ENCODE measurements around the gene DOK4.

DOK4 gene

GRCh38 chr16:57519796-57520360 is 33.6 kb upstream of the DOK4 start:
- TF ChIP-seq, protein P1, sequence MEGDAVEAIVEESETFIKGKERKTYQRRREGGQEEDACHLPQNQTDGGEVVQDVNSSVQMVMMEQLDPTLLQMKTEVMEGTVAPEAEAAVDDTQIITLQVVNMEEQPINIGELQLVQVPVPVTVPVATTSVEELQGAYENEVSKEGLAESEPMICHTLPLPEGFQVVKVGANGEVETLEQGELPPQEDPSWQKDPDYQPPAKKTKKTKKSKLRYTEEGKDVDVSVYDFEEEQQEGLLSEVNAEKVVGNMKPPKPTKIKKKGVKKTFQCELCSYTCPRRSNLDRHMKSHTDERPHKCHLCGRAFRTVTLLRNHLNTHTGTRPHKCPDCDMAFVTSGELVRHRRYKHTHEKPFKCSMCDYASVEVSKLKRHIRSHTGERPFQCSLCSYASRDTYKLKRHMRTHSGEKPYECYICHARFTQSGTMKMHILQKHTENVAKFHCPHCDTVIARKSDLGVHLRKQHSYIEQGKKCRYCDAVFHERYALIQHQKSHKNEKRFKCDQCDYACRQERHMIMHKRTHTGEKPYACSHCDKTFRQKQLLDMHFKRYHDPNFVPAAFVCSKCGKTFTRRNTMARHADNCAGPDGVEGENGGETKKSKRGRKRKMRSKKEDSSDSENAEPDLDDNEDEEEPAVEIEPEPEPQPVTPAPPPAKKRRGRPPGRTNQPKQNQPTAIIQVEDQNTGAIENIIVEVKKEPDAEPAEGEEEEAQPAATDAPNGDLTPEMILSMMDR (IDR thresholded peaks at IDR 0.05; ENCODE audit: low read depth, low read length) = peak; percentile 99
- DNase-seq (ENCODE audit: low read depth in 2 of 2) = peak; percentile 71 to 77
- no peak overlapping the region for H3K4me3 ChIP-seq (replicated peaks in 1 of 2; ENCODE audit: low read depth in 2 of 2, low read length in 2 of 2)

DNA sequence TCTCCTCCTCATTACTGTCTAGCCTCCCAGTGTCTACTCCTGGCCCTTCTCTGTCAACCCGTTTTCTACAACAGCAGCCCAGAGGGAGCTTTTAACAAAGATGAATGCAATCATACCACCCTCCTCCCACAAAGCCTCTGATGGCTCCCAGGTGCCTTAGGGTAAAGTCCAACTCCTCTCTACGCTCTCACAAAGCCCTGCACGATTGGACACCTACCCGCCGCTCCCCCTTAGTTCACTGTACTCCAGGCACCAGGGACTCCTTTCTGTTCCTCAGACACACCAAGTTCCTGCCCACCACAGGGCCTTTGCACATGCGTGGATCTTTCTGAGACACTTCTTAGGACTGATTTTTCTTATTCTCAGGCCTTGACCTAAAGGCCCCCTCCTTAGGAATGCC is 32.6 kb upstream of the DOK4 start:
- no peak overlapping the region for H3K4me3 ChIP-seq (replicated peaks in 1 of 2; ENCODE audit: low read depth in 2 of 2, low read length in 2 of 2)
- no peak for DNase-seq (ENCODE audit: low read depth in 2 of 2)
- TF ChIP-seq, protein P1 (IDR thresholded peaks at IDR 0.05; ENCODE audit: low read depth, low read length) = no peak

DNA sequence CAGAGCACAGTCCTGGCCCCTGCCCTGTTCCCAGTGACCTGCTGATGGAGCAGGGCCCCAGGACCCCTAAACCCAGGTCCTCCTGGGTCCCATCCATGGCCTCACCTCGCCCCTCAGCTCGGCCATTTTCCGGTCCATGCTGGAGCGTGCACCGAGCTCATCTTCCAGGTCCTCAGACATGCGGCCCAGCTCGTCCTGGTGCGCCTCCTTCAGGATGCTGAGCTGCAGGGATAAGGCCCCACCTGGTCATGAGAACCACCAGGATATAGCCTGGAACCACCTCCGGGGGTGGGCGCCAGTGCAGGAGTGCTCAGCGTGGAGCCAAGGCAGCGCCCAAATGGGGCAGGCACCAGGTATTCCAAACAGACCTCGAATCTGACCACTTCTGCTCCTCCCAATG is 32.2 kb upstream of the DOK4 start:
- no peak overlapping the region for H3K4me3 ChIP-seq (replicated peaks in 1 of 2; ENCODE audit: low read depth in 2 of 2, low read length in 2 of 2)
- no peak for DNase-seq (ENCODE audit: low read depth in 2 of 2)
- TF ChIP-seq, protein P1 (IDR thresholded peaks at IDR 0.05; ENCODE audit: low read depth, low read length) = no peak

GRCh38 chr16:57517397-57518367 is 31.4 kb upstream of the DOK4 start:
- no peak overlapping the region for H3K4me3 ChIP-seq (replicated peaks in 1 of 2; ENCODE audit: low read depth in 2 of 2, low read length in 2 of 2)
- no peak for DNase-seq (ENCODE audit: low read depth in 2 of 2)
- TF ChIP-seq, protein P1 (IDR thresholded peaks at IDR 0.05; ENCODE audit: low read depth, low read length) = no peak

DNA sequence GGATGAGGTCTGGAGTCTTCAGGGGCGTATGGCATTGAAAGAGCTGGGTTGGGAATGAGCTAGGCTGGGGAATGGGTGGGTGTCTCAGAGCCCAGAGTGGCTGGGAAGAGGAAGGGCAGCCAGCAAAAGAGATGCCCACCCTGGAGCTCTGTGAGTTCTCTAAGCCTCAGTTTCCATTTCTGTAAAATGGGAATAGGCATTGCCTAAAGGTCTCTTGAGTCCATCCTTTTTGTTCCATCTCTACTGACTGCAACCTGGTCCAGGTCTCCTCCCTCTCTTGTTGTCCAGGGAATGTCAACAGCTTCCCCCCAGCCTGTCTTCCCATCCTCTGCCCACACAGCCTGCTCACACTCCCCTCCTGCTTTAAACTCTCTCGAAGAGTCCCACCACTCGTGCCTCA is 30.5 kb upstream of the DOK4 start:
- no peak overlapping the region for H3K4me3 ChIP-seq (replicated peaks in 1 of 2; ENCODE audit: low read depth in 2 of 2, low read length in 2 of 2)
- no peak for DNase-seq (ENCODE audit: low read depth in 2 of 2)
- TF ChIP-seq, protein P1 (IDR thresholded peaks at IDR 0.05; ENCODE audit: low read depth, low read length) = no peak

GRCh38 chr16:57516176-57516725 is 30.0 kb upstream of the DOK4 start:
- DNase-seq (ENCODE audit: low read depth in 2 of 2) = no peak
- H3K4me3 ChIP-seq (replicated peaks in 1 of 2; ENCODE audit: low read depth in 2 of 2, low read length in 2 of 2) = no peak overlapping the region
- TF ChIP-seq, protein P1 (IDR thresholded peaks at IDR 0.05; ENCODE audit: low read depth, low read length) = no peak

Measured in cardiac fibroblast (primary cell).